ENCODE data around the gene POLR2E.

POLR2E gene

GRCh38 chr19:1132552-1133383 lies 37.6 kb upstream of the POLR2E start:
- H3K27ac ChIP-seq (ENCODE audit: low read depth, low read length): no peak overlapping the region
- peak overlapping the region; percentile 68 for H3K4me3 ChIP-seq (ENCODE audit: low read length)

GRCh38 chr19:1131718-1132551 lies 36.8 kb upstream of the POLR2E start:
- Histone ChIP-seq H3K4me3 (ENCODE audit: low read length) (peak overlapping the region; percentile 68), H3K9me2 (replicated peaks; ENCODE audit: control insufficient read depth, low read length) (no peaks in the 10 kb centered on the region), H3K36me3 (ENCODE audit: control insufficient read depth, low read length) (peaks cover 5% of the 10 kb centered on the region), H3K79me2 (ENCODE audit: control insufficient read depth, low read length) (peaks cover 8% of the 10 kb centered on the region; the same call in 1 of the 2 replicates), H3K4me2 (ENCODE audit: low read length) (peak overlapping the region; percentile 79), H4K20me1 (ENCODE audit: control insufficient read depth, insufficient read depth, low read depth, low read length) (peaks cover 21% of the 10 kb centered on the region), H3F3A (ENCODE audit: control insufficient read depth, insufficient read depth) (no peaks in the 10 kb centered on the region), H3K27me3 (ENCODE audit: control insufficient read depth, low read length) (peaks cover 10% of the 10 kb centered on the region), H3K9me3 (ENCODE audit: control insufficient read depth, insufficient read depth, low read length) (no peaks in the 10 kb centered on the region), H3K4me1 (ENCODE audit: control insufficient read depth, low read length) (peaks cover 37% of the 10 kb centered on the region), H3K27ac (ENCODE audit: low read depth, low read length) (no peak overlapping the region)
- TF ChIP-seq CTCF (IDR thresholded peaks at IDR 0.05; ENCODE audit: low read depth, low read length, poor library complexity, severe bottlenecking): no peak
- TF ChIP-seq EZH2phosphoT487 (IDR thresholded peaks at IDR 0.05; ENCODE audit: borderline replicate concordance, low read length): no peak

More at GRCh38 chr19:1132552-1133383, 37.6 kb upstream of the POLR2E start:
- peaks cover 10% of the 10 kb centered on the region for H3K27me3 ChIP-seq (ENCODE audit: control insufficient read depth, low read length)
- H4K20me1 ChIP-seq (ENCODE audit: control insufficient read depth, insufficient read depth, low read depth, low read length): peaks cover 21% of the 10 kb centered on the region
- H3K9me3 ChIP-seq (ENCODE audit: control insufficient read depth, insufficient read depth, low read length): no peaks in the 10 kb centered on the region
- no peaks in the 10 kb centered on the region for H3K9me2 ChIP-seq (replicated peaks; ENCODE audit: control insufficient read depth, low read length)
- H3K4me2 ChIP-seq (ENCODE audit: low read length): peak overlapping the region; percentile 79
- peaks cover 37% of the 10 kb centered on the region for H3K4me1 ChIP-seq (ENCODE audit: control insufficient read depth, low read length)
- peaks cover 8% of the 10 kb centered on the region; the same call in 1 of the 2 replicates for H3K79me2 ChIP-seq (ENCODE audit: control insufficient read depth, low read length)
- H3K36me3 ChIP-seq (ENCODE audit: control insufficient read depth, low read length): no peaks in the 10 kb centered on the region
- TF ChIP-seq CTCF (IDR thresholded peaks at IDR 0.05; ENCODE audit: low read depth, low read length, poor library complexity, severe bottlenecking) (no peak), EZH2phosphoT487 (IDR thresholded peaks at IDR 0.05; ENCODE audit: borderline replicate concordance, low read length) (no peak)
- no peaks in the 10 kb centered on the region for H3F3A ChIP-seq (ENCODE audit: control insufficient read depth, insufficient read depth)

GRCh38 chr19:1130771-1131717 lies 35.9 kb upstream of the POLR2E start:
- no peaks in the 10 kb centered on the region for H3K9me3 ChIP-seq (ENCODE audit: control insufficient read depth, insufficient read depth, low read length)
- peaks cover 34% of the 10 kb centered on the region for H3K4me1 ChIP-seq (ENCODE audit: control insufficient read depth, low read length)
- H3K36me3 ChIP-seq (ENCODE audit: control insufficient read depth, low read length): peaks cover 5% of the 10 kb centered on the region
- peak overlapping the region; percentile 79 for H3K4me2 ChIP-seq (ENCODE audit: low read length)
- H3F3A ChIP-seq (ENCODE audit: control insufficient read depth, insufficient read depth): no peaks in the 10 kb centered on the region
- peak overlapping the region; percentile 68 for H3K4me3 ChIP-seq (ENCODE audit: low read length)
- H3K27ac ChIP-seq (ENCODE audit: low read depth, low read length): no peak overlapping the region
- peaks cover 10% of the 10 kb centered on the region for H3K27me3 ChIP-seq (ENCODE audit: control insufficient read depth, low read length)
- TF ChIP-seq CTCF (IDR thresholded peaks at IDR 0.05; ENCODE audit: low read depth, low read length, poor library complexity, severe bottlenecking): no peak
- TF ChIP-seq EZH2phosphoT487 (IDR thresholded peaks at IDR 0.05; ENCODE audit: borderline replicate concordance, low read length): no peak
- H4K20me1 ChIP-seq (ENCODE audit: control insufficient read depth, insufficient read depth, low read depth, low read length): peaks cover 21% of the 10 kb centered on the region
- H3K79me2 ChIP-seq (ENCODE audit: control insufficient read depth, low read length): peaks cover 8% of the 10 kb centered on the region; the same call in 1 of the 2 replicates
- no peaks in the 10 kb centered on the region for H3K9me2 ChIP-seq (replicated peaks; ENCODE audit: control insufficient read depth, low read length)
